ENCODE measurements around the gene CDCA4. TPM values are rescaled to one million over a fixed set of nuclear protein-coding genes. Genes with fewer than 3 reads are reported as not detected.
"Not testable (repeated sequence)": the region's sequence is repeated elsewhere in the genome, so short reads cannot be mapped to it uniquely, and the experiment has no call there.

CDCA4 gene
- total RNA-seq, 1 donor = 41.1 TPM

- TF ChIP-seq, protein P1, sequence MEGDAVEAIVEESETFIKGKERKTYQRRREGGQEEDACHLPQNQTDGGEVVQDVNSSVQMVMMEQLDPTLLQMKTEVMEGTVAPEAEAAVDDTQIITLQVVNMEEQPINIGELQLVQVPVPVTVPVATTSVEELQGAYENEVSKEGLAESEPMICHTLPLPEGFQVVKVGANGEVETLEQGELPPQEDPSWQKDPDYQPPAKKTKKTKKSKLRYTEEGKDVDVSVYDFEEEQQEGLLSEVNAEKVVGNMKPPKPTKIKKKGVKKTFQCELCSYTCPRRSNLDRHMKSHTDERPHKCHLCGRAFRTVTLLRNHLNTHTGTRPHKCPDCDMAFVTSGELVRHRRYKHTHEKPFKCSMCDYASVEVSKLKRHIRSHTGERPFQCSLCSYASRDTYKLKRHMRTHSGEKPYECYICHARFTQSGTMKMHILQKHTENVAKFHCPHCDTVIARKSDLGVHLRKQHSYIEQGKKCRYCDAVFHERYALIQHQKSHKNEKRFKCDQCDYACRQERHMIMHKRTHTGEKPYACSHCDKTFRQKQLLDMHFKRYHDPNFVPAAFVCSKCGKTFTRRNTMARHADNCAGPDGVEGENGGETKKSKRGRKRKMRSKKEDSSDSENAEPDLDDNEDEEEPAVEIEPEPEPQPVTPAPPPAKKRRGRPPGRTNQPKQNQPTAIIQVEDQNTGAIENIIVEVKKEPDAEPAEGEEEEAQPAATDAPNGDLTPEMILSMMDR (IDR thresholded peaks at IDR 0.05; ENCODE audit: insufficient read depth, low read length) = no peak
- DNase-seq (ENCODE audit: low read depth) = no peak
- H3K4me3 ChIP-seq (ENCODE audit: low read depth, low read length) = no peak overlapping the region
These were observed 21.9 kb upstream of the CDCA4 start for GRCh38 chr14:105042813-105043212.

DNA sequence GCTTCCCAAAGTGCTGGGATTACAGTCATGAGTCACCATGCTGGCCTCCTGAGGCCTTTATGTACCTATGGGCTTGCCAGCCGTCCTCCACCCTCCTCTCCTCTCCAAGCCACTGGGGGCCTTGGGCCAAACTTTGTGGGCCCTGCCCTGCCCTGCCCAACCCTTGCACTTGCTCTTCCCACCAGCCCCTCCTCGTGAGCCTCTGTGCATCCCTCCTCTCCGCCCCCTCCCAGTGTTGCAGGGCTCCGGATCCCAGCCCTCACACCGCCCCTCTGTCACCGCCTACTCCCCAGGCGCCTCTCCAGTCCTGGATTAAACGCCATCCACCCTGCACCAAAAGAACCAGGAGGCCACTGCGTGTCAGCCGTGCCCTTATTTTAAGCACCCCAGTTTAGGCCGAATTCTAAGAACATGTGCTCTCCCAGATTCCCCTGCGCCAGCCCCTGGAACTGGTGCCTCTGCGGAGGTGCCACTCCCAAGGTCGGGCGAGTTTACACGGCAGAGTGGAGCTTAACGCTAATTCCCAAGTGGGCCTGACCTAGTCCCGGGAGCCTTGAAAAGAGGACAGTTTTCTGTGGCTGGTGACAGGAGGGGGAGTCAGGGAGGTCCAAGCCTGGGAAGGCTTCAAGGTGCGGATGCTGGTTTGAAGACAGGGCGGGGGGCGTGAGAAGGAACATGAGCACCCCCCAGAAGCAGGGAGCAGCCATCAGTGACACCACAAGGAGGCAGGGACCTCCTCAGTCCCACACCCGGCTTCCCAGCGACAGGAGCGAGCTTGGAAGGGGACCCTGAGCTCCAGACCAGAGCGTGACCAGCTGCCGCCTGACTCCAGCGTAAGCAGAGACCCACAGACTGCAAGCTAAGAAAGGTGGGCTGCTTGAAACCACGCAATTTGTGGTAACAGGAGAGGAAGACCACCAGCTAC, 21.2 kb upstream of the CDCA4 start:
- H3K4me3 ChIP-seq (ENCODE audit: low read depth, low read length) = no peak overlapping the region
- DNase-seq (ENCODE audit: low read depth) = peak; percentile 32
- TF ChIP-seq, protein P1 (IDR thresholded peaks at IDR 0.05; ENCODE audit: insufficient read depth, low read length) = no peak

DNA sequence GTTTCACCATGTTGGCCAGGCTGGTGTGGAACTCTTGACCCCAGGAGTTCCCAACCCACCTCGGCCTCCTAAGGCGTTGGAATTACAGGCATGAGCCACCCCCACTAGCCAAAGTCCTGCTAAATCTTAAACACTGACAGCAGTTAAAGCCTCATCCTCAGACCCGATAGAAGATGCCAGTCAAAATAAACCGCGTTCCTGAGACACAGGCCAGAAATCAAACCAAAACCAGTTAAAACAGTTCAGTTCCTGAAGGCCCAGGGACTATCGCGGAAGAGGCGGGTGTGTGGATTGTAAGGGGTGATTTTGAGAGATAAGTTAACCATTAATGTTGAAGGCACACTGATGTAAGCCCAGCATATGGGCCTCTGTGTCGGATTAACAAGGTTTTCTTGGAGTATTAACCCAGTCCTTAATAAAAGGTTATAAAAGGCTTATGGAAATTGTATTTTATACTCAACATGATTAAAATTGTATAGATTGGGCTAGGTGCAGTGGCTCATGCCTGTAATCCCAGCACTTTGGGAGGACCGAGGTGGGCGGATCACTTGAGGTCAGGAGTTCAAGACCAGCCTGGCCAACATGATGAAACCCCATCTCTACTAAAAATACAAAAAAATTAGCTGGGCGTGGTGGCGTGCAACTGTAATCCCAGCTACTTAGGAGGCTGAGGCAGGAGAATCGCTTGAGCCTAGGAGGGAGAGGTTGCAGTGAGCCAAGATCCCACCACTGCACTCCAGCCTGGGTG, 18.7 kb upstream of the CDCA4 start:
- no peak for DNase-seq (ENCODE audit: low read depth)
- TF ChIP-seq, protein P1 (IDR thresholded peaks at IDR 0.05; ENCODE audit: insufficient read depth, low read length) = no peak
- no peak overlapping the region for H3K4me3 ChIP-seq (ENCODE audit: low read depth, low read length)

DNA sequence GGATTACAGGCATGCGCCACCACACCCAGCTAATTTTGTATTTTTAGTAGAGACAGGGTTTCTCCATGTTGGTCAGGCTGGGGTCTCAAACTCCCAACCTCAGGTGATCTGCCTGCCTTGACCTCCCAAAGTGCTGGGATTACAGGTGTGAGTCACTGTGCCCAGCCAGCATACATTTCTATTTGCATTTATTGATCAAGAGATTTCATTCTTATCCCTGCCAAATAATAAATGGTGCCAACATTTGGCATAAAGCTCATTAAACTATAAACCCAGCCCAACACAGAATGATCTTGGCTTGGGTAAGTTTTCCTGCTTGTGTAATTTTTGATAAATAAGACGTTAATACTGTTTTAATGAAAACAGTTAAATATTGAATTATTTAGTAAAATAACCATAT, 14.7 kb upstream of the CDCA4 start:
- DNase-seq (ENCODE audit: low read depth) = not testable (repeated sequence)

DNA sequence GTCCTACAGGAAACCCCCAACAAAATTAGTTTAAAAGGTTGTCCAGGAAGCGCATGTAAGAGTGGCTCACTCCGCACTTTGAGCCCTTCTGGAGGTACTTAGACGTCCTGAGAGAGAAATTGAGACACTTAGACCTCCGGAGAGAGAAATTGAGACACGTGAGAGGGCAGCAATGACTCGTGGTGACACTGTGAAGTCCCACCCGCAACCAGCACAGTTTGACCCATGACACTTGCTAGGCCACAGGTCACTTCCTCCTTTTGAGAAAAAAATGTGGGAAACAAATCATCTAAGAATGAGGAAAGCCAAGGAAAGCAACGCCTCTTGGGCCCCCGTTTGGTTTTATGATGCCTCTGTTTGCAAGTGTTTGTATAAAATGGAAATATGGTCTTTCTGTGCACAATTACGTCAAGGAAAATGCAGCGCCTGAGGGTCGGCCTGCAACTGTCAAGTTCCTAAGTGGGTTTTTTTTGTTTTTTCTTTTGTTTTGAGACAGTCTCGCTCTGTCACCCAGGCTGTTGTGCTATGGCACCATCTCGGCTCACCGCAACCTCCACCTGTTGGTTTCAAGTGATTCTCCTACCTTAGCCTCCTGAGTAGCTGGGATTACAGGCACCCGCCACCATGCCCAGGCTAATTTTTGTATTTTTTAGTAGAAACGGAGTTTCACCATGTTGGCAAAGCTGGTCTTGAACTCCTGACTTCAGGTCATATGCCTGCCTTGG, 13.6 kb upstream of the CDCA4 start:
- TF ChIP-seq, protein P1 (IDR thresholded peaks at IDR 0.05; ENCODE audit: insufficient read depth, low read length) = no peak

More for the DNA sequence above, 14.7 kb upstream of the CDCA4 start:
- not testable (repeated sequence) for H3K4me3 ChIP-seq (ENCODE audit: low read depth, low read length)

DNA sequence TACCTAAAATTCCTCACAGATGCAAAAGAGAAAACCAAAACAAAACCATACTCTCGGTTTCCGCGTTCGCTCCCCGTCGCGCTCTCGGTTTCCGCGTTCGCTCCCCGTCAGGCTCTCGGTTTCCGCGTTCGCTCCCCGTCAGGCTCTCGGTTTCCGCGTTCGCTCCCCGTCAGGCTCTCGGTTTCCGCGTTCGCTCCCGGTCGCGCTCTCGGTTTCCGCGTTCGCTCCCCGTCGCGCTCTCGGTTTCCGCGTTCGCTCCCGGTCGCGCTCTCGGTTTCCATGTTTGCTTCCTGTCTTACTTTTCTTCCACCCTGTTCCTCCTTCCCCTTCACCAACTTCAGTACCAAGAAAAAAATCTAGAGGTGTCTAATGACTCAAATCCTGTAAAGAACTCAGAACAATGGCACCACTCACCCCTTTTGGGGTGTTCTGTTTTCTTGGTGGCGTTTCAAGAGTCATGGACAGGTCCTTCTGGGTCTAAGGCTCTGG, 12.6 kb upstream of the CDCA4 start:
- not testable (repeated sequence) for DNase-seq (ENCODE audit: low read depth)
- peak overlapping the region; percentile 3 for H3K4me3 ChIP-seq (ENCODE audit: low read depth, low read length)

More for the DNA sequence above, 13.6 kb upstream of the CDCA4 start:
- DNase-seq (ENCODE audit: low read depth) = no peak
- H3K4me3 ChIP-seq (ENCODE audit: low read depth, low read length) = no peak overlapping the region

DNA sequence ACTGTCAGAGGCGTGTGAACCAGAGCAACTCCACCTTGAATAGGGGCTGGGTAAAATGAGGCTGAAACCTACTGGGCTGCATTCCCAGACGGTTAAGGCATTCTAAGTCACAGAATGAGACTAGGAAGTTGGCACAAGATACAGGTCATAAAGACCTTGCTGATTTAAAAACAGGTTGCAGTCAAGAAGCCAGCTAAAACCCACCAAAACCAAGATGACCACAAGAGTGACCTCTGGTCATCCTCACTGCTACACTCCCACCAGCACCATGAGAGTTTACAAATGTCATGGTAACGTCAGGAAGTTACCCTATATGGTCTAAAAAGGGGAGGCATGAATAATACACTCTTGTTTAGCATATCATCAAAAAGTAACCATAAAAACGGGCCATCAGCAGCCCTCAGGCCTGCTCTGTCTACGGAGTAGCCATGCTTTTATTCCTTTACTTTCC, 11.6 kb upstream of the CDCA4 start:
- not testable (repeated sequence) for H3K4me3 ChIP-seq (ENCODE audit: low read depth, low read length); DNase-seq (ENCODE audit: low read depth)
